HepG2 (cell line): ENCODE measurements around the gene PDC. TPM values are rescaled to one million over a fixed set of nuclear protein-coding genes. Genes with fewer than 3 reads are reported as not detected.
"Not testable (repeated sequence)": the region's sequence is repeated elsewhere in the genome, so short reads cannot be mapped to it uniquely, and the experiment has no call there.

Experiments used
- ATAC-seq: fragments of 200-7000 bp; cut with Tn5 transposase; 3 replicates; pipeline ENCODE4 v1.9.1; 2020; ENCODE audit warnings: mild to moderate bottlenecking, moderate library complexity
- BruUV-seq: library from RNA; stranded (reverse); fragments of 400-500 nt; replicated peaks from 2 replicates; lab custom pipeline; 2021; lab: Mats Ljungman, UMichigan
- CTCF ChIA-PET: fragments of 300-600 bp; formaldehyde crosslinking; extraction: SDS; loops from one replicate; lab custom pipeline; 2021; ENCODE audit warnings: low total read pairs, inconsistent platforms, low intra/inter-chr PET ratio; lab: Yijun Ruan, JAX
- POLR2A ChIA-PET: fragments of 350-600 bp; sonication (Branson Sonifier 250); formaldehyde crosslinking; loops from one replicate; lab custom pipeline; 2020; ENCODE audit warnings: antibody characterized with exemption, inconsistent platforms; lab: Yijun Ruan, JAX
- DNase-seq: peaks from one replicate; pipeline ENCODE4 v3.0.0-alpha.2; 2015; ENCODE audit warnings: low spot score
- FAIRE-seq: peaks from 3 replicates; lab custom pipeline; 2011; peaks lifted over from hg19 to GRCh38; lab: Jason Lieb, UNC
- H2AFZ ChIP-seq: one replicate; pipeline ENCODE4 v1.6.1; 2011; ENCODE audit warnings: low read length, inconsistent platforms
- H3K27ac ChIP-seq: fragments of 300-600 bp; 3 replicates; pipeline ENCODE4 v1.8.0; 2011; ENCODE audit warnings: mixed run types, mild to moderate bottlenecking, mixed read lengths, low read length, inconsistent platforms; ENCODE audit not compliant: insufficient read depth; ENCODE audit errors: extremely low read length
- H3K27me3 ChIP-seq, 2 experiments: fragments of 200-600 bp in 1 of 2; 2 replicates in 1 of 2; 3 replicates in 1 of 2; pipeline versions ENCODE4 v1.6.0 to v1.8.0; 2011; ENCODE audit warnings: low read length in 2 of 2, mild to moderate bottlenecking in 2 of 2, moderate library complexity in 2 of 2, inconsistent platforms in 1 of 2; ENCODE audit not compliant: insufficient read depth in 2 of 2, control insufficient read depth in 1 of 2
- H3K36me3 ChIP-seq, 2 experiments: fragments of 200-600 bp in 1 of 2; replicated peaks in 1 of 2; 2 replicates in 1 of 2; 3 replicates in 1 of 2; pipeline versions ENCODE4 v1.5.1 to v1.8.0; 2011; ENCODE audit warnings: low read length in 2 of 2, inconsistent platforms in 1 of 2; ENCODE audit not compliant: insufficient read depth in 2 of 2, control insufficient read depth in 1 of 2
- H3K4me1 ChIP-seq: 2 replicates; pipeline ENCODE4 v1.5.1; 2012; ENCODE audit warnings: low read length, inconsistent platforms; ENCODE audit not compliant: insufficient read depth
- H3K4me2 ChIP-seq: 2 replicates; pipeline ENCODE4 v1.6.0; 2011; ENCODE audit warnings: low read depth, low read length, inconsistent platforms
- H3K4me3 ChIP-seq, 3 experiments: fragments of 200-600 bp in 1 of 3; sonication (generic), shearing (Covaris generic) in 1 of 3; replicated peaks in 1 of 3; 2 replicates each; pipeline ENCODE4 v1.5.1; 2011 to 2016; ENCODE audit warnings: low read length in 3 of 3, inconsistent platforms in 2 of 3, low read depth in 2 of 3, mild to moderate bottlenecking in 2 of 3, control low read depth in 1 of 3, mixed read lengths in 1 of 3; ENCODE audit not compliant: insufficient read depth in 1 of 3
- H3K79me2 ChIP-seq: one replicate; pipeline ENCODE4 v1.6.1; 2011; ENCODE audit warnings: low read length, inconsistent platforms; ENCODE audit not compliant: insufficient read depth
- H3K9ac ChIP-seq: 2 replicates; pipeline ENCODE4 v1.6.0; 2011; ENCODE audit warnings: mild to moderate bottlenecking, low read depth, low read length, inconsistent platforms; ENCODE audit not compliant: insufficient read depth
- H3K9me3 ChIP-seq: 2 replicates; pipeline ENCODE4 v1.5.1; 2012; ENCODE audit warnings: mild to moderate bottlenecking, low read length
- H4K20me1 ChIP-seq: 2 replicates; pipeline ENCODE4 v1.6.0; 2011; ENCODE audit warnings: inconsistent platforms, mild to moderate bottlenecking, low read length, moderate library complexity; ENCODE audit not compliant: insufficient read depth
- WGBS: methylation state at CpG from one replicate; pipeline ENCODE4 v1.1.6; 2017; ENCODE audit warnings: low lambda C conversion rate; 5-methylcytosine and 5-hydroxymethylcytosine counted together
- in situ Hi-C: cut with HindIII; loops from 2 replicates; pipeline ENCODE4 v1.10.0; 2017; ENCODE audit warnings: low pct_unique_long_range_greater_than_20kb; ENCODE audit not compliant: extremely low pct_ligation_motif_present
- intact Hi-C: fragments of 100-400 bp; cut with micrococcal nuclease; formaldehyde crosslinking; loops from one replicate; pipeline ENCODE4 v1.10.0; 2022; ENCODE audit not compliant: unreplicated experiment
- polyA plus RNA-seq, 8 experiments: library from polyadenylated mRNA; depleted of rRNA in 3 of 8; stranded (reverse) in 7 of 8; unstranded in 1 of 8; fragments of >200 nt; fragmentation: Illumina TruSeq in 4 of 8; extraction: Trizol in 4 of 8; gene quantifications; 2 replicates each; pipeline versions ENCODE4 v1.2.1 to v1.2.3, GENCODE V29; 2011 to 2016; ENCODE audit warnings: low read depth in 4 of 8, missing spikeins in 1 of 8, mixed read lengths in 1 of 8; ENCODE audit not compliant: insufficient read depth in 1 of 8
- total RNA-seq, 5 experiments: library from RNA; depleted of rRNA; stranded (reverse); fragments of >200 nt; fragmentation: Illumina TruSeq; extraction: Trizol; gene quantifications; 2 replicates each; pipeline ENCODE4 v1.2.3, GENCODE V29; 2016; ENCODE audit warnings: low read depth in 1 of 5

The PDC gene
- total and polyA plus RNA-seq, 2 of the 13 experiments (the other 11 are each of a cell fraction or from before 2014, with no cell fraction given), result not detected

- in situ Hi-C loops, BruUV-seq, ATAC-seq, POLR2A ChIA-PET, H3K4me1 ChIP-seq, H3K27ac ChIP-seq, H3K9ac ChIP-seq, H3K4me2 ChIP-seq, H3K79me2 ChIP-seq, H3K4me3 ChIP-seq, CTCF ChIA-PET, DNase-seq, intact Hi-C loops, FAIRE-seq, H3K9me3 ChIP-seq, H3K27me3 ChIP-seq, H4K20me1 ChIP-seq, H2AFZ ChIP-seq: not testable (repeated sequence)
- peaks cover 3 to 42% of the 10 kb centered on the region in 2 experiments; a peak in 4 of 5 replicates for H3K36me3 ChIP-seq
- 95% methylated on average over 2 of the region's 2 CpGs for WGBS
These were observed 59.5 kb downstream of the PDC start for GRCh38 chr1:186401446-186401845.

Other genes with a start within 250 kb of the PDC start
- gene PRG4, start 164.8 kb downstream of the PDC start, total RNA-seq (2016; rRNA removed; fragmentation: Illumina TruSeq; extraction: Trizol), result 0.04 TPM in 1 of 2 replicates, not detected in the other
- gene PRG4, start 164.8 kb downstream of the PDC start, polyA plus RNA-seq (2011; rRNA removed), result 0.03 and 0.08 TPM in 2 replicates
- gene TPR, start 85.9 kb downstream of the PDC start, total RNA-seq (2016; rRNA removed; fragmentation: Illumina TruSeq; extraction: Trizol), result 81.7 and 116 TPM in 2 replicates
- 72.0 and 78.9 TPM in 2 replicates for gene TPR, start 85.9 kb downstream of the PDC start, polyA plus RNA-seq (2011; rRNA removed)
- gene ODR4, start 85.3 kb downstream of the PDC start, total RNA-seq (2016; rRNA removed; fragmentation: Illumina TruSeq; extraction: Trizol), result 14.7 and 22.0 TPM in 2 replicates
- gene ODR4, start 85.3 kb downstream of the PDC start, polyA plus RNA-seq (2011; rRNA removed), result 11.4 and 16.3 TPM in 2 replicates
- gene PTGS2, start 219.3 kb upstream of the PDC start, total RNA-seq (2016; rRNA removed; fragmentation: Illumina TruSeq; extraction: Trizol), result not detected in 2 replicates
- gene PTGS2, start 219.3 kb upstream of the PDC start, polyA plus RNA-seq (2011; rRNA removed), result not detected in 2 replicates